Measurements from ENCODE around the gene FANCI.

The FANCI gene

DNA sequence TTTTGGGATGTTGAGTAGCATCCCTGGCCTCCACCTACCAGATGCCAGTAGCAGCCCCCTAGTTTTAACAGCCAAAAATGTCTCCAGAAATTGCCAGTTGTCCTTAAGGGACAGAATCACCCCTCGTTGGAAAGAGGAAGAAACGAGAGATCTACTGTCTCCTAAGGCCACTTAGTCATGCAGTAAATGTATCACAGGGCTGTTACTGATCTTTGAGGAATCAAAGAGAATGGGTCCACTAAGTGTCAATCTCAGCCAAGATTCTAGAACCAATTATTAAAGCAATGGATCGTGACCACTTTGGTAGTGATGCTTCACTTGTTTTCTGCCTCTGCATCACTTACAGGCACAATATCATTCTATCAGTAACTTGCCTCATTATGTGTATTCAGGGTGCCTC, 64.5 kb downstream of the FANCI start:
- TF ChIP-seq, protein P1, sequence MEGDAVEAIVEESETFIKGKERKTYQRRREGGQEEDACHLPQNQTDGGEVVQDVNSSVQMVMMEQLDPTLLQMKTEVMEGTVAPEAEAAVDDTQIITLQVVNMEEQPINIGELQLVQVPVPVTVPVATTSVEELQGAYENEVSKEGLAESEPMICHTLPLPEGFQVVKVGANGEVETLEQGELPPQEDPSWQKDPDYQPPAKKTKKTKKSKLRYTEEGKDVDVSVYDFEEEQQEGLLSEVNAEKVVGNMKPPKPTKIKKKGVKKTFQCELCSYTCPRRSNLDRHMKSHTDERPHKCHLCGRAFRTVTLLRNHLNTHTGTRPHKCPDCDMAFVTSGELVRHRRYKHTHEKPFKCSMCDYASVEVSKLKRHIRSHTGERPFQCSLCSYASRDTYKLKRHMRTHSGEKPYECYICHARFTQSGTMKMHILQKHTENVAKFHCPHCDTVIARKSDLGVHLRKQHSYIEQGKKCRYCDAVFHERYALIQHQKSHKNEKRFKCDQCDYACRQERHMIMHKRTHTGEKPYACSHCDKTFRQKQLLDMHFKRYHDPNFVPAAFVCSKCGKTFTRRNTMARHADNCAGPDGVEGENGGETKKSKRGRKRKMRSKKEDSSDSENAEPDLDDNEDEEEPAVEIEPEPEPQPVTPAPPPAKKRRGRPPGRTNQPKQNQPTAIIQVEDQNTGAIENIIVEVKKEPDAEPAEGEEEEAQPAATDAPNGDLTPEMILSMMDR (IDR thresholded peaks at IDR 0.05; ENCODE audit: insufficient read depth, low read length, poor library complexity, severe bottlenecking) = no peak
- peaks cover 26% of the 10 kb centered on the region for H3K36me3 ChIP-seq (ENCODE audit: control insufficient read depth, insufficient read depth, low read length)
- no peak overlapping the region for H3K4me3 ChIP-seq (replicated peaks; ENCODE audit: low read depth, low read length)

DNA sequence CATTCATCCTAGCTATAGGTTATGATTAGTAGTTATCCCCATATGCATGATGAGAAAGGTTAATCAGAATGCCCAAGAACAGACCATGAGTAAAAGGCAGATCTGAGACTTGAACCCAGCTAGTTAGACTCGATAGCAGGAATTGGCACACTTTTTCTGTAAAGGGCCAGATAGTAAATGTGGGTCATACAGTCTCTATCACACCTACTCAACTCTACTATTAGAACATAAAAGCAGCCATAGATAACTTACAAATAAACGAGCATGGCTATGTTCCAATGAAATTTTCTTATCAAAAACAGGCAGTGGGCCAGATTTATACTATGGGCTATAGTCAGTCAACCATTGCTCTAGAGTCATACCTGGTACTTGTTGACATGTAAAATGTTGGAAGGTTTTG, 66.2 kb downstream of the FANCI start:
- Histone ChIP-seq H3K4me3 (replicated peaks; ENCODE audit: low read depth, low read length) (no peak overlapping the region), H3K36me3 (ENCODE audit: control insufficient read depth, insufficient read depth, low read length) (peaks cover 29% of the 10 kb centered on the region), H3K27me3 (replicated peaks; ENCODE audit: control insufficient read depth, insufficient read depth, low read length) (no peaks in the 10 kb centered on the region)
- DNase-seq (ENCODE audit: extremely low read depth, insufficient read length) = no peak
- TF ChIP-seq, protein P1 (IDR thresholded peaks at IDR 0.05; ENCODE audit: insufficient read depth, low read length, poor library complexity, severe bottlenecking) = no peak

More for the DNA sequence above, 64.5 kb downstream of the FANCI start:
- H3K27me3 ChIP-seq (replicated peaks; ENCODE audit: control insufficient read depth, insufficient read depth, low read length) = no peaks in the 10 kb centered on the region
- no peak for DNase-seq (ENCODE audit: extremely low read depth, insufficient read length)

DNA sequence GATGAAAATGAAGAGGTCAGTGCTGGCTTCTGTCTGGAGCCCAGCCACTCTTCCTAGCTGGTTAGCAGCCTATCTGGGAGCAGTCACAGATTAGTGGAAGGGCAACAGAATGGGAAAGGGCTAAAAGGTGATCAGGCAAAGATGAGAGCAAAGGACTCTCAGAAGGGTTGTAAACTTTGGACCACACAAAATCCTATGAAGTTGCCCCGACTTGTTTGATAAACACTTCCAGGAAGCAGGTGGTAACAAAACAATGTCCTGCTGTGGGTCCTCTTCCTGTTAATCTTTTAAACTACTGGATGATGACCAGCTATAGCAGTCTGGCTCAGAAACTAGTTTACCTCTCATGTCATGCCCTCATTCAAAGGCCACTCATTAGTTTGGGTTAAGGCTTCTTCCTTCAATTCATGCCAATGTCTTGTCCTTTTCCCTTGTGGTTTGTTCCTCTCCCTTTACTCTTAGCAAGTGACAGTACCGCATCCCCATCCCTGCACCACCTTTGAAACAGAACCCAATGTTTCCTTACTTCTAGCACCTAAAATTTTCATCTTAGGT, 71.7 kb downstream of the FANCI start:
- TF ChIP-seq, protein P1 (IDR thresholded peaks at IDR 0.05; ENCODE audit: insufficient read depth, low read length, poor library complexity, severe bottlenecking) = no peak

DNA sequence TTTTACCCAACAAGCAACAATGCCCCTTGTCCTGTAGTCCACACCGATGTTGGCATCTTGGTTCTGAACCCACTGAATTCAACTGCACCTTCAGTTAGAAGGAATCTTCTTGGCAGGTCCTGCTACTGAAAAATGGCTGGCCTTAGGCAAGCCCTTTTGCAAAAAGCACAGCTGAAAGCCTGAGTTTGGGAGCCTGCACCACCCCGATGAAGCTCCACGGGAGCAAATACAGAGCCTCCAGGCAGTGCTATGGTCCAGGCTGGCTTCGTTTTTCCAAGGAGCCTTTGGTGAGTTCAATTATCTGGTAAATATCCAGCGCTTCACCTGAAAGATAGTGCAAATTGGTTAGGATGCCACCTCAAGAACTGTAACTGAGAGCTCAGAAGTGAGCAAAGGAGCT, 72.7 kb downstream of the FANCI start:
- DNase-seq (ENCODE audit: extremely low read depth, insufficient read length) = no peak

More for the DNA sequence above, 71.7 kb downstream of the FANCI start:
- H3K36me3 ChIP-seq (ENCODE audit: control insufficient read depth, insufficient read depth, low read length) = peaks cover 36% of the 10 kb centered on the region
- no peak for DNase-seq (ENCODE audit: extremely low read depth, insufficient read length)
- no peaks in the 10 kb centered on the region for H3K27me3 ChIP-seq (replicated peaks; ENCODE audit: control insufficient read depth, insufficient read depth, low read length)
- H3K4me3 ChIP-seq (replicated peaks; ENCODE audit: low read depth, low read length) = no peak overlapping the region

DNA sequence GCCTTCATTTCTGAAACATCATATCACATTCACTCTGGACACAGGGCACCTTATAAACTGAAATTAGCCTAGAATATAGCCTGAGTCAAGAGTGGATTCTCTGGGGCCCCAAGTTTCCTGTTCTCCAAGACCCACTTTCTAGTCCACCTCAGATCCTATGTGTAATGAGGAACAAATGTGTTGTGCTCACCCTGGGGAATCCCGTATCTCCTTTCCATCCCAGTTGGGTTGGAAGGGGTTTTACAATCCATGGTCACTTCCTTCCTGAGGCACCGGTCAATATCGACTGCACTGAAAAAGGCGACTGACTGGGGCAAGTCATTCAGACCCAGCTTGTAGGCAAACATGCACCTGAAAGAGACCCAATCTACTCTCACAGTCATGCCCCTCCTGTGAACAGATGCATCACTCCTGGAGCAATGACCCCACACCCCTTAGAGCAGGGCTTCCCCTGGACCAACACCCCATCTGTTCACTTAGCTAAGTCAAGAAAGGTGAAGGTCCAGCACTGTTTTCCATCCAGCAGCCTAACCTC, 73.5 kb downstream of the FANCI start:
- DNase-seq (ENCODE audit: extremely low read depth, insufficient read length) = no peak
- TF ChIP-seq, protein P1 (IDR thresholded peaks at IDR 0.05; ENCODE audit: insufficient read depth, low read length, poor library complexity, severe bottlenecking) = no peak
- Histone ChIP-seq H3K36me3 (ENCODE audit: control insufficient read depth, insufficient read depth, low read length) (peaks cover 49% of the 10 kb centered on the region), H3K27me3 (replicated peaks; ENCODE audit: control insufficient read depth, insufficient read depth, low read length) (no peaks in the 10 kb centered on the region), H3K4me3 (replicated peaks; ENCODE audit: low read depth, low read length) (no peak overlapping the region)

More for the DNA sequence above, 72.7 kb downstream of the FANCI start:
- H3K27me3 ChIP-seq (replicated peaks; ENCODE audit: control insufficient read depth, insufficient read depth, low read length) = no peaks in the 10 kb centered on the region
- H3K36me3 ChIP-seq (ENCODE audit: control insufficient read depth, insufficient read depth, low read length) = peaks cover 44% of the 10 kb centered on the region
- no peak overlapping the region for H3K4me3 ChIP-seq (replicated peaks; ENCODE audit: low read depth, low read length)
- TF ChIP-seq, protein P1 (IDR thresholded peaks at IDR 0.05; ENCODE audit: insufficient read depth, low read length, poor library complexity, severe bottlenecking) = no peak
